H1 (cell line): Measurements from ENCODE around the gene GDI2. TPM values are rescaled to one million over a fixed set of nuclear protein-coding genes. Genes with fewer than 3 reads are reported as not detected.

Experiments used
- EZH2 ChIP-seq: fragments of 200-600 bp; sonication (generic); IDR thresholded peaks from 2 replicates; pipeline ENCODE4 v1.7.1; 2012; ENCODE audit warnings: low read depth, mild to moderate bottlenecking, moderate library complexity, low read length, inconsistent platforms; ENCODE audit not compliant: severe bottlenecking
- SP2 ChIP-seq: IDR thresholded peaks from 2 replicates; pipeline ENCODE4 v1.6.1; 2012; ENCODE audit warnings: mild to moderate bottlenecking, low read length, inconsistent platforms
- polyA plus RNA-seq, 7 experiments: library from polyadenylated mRNA; depleted of rRNA in 3 of 7; stranded (reverse) in 5 of 7; unstranded in 2 of 7; fragments of >200 nt in 5 of 7; fragments of 200-250 nt in 2 of 7; gene quantifications; 1 replicate in 5 of 7; 2 replicates in 1 of 7; 4 replicates in 1 of 7; pipeline versions ENCODE4 v1.2.1 to v1.2.3, GENCODE V29; 2011 to 2013; ENCODE audit warnings: missing spikeins in 2 of 7, mixed read lengths in 2 of 7
- total RNA-seq: library from RNA; stranded (reverse); fragmentation: NEBNext Ultra II Directional; extraction: Animal tissue kit (Norgen Biotek cat#: 25700); gene quantifications from 2 replicates; pipeline ENCODE4 v1.2.1, GENCODE V29; 2021
- TF ChIP-seq, protein P1 (sequence below): fragments of 300-600 bp; sonication (generic); IDR thresholded peaks from 2 replicates; pipeline ENCODE4 v1.7.1; 2012; ENCODE audit warnings: low read length, moderate library complexity, mild to moderate bottlenecking, inconsistent platforms; ENCODE audit not compliant: insufficient replicate concordance
- TF ChIP-seq, protein P2 (sequence below): IDR thresholded peaks from 2 replicates; pipeline ENCODE4 v1.6.1; 2012; ENCODE audit warnings: inconsistent platforms

GDI2 gene
- total and polyA plus RNA-seq, 2 of the 8 experiments (the other 6 are each of a cell fraction or from before 2014, with no cell fraction given), result 168 to 385 TPM

DNA sequence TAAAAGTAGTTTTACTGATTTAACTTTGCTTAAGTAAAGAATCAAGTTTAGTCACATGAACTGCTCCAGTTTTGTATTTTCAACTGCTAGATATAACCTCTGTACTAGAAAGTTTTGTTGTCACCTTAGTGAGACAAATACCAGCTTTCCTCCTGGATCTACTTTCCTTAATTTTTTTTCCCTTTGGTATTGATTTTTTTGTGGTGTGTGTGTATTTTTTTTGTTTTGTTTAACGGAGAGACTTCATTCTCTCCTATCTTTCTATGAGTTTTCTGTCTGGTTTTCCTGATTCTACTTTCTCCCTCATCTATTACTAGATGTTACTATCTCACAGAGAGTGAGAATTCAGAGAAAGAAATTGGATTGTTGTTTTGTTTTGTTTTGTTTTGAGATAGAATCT is 76.6 kb downstream of the GDI2 start (continued):
- TF ChIP-seq, protein P1, sequence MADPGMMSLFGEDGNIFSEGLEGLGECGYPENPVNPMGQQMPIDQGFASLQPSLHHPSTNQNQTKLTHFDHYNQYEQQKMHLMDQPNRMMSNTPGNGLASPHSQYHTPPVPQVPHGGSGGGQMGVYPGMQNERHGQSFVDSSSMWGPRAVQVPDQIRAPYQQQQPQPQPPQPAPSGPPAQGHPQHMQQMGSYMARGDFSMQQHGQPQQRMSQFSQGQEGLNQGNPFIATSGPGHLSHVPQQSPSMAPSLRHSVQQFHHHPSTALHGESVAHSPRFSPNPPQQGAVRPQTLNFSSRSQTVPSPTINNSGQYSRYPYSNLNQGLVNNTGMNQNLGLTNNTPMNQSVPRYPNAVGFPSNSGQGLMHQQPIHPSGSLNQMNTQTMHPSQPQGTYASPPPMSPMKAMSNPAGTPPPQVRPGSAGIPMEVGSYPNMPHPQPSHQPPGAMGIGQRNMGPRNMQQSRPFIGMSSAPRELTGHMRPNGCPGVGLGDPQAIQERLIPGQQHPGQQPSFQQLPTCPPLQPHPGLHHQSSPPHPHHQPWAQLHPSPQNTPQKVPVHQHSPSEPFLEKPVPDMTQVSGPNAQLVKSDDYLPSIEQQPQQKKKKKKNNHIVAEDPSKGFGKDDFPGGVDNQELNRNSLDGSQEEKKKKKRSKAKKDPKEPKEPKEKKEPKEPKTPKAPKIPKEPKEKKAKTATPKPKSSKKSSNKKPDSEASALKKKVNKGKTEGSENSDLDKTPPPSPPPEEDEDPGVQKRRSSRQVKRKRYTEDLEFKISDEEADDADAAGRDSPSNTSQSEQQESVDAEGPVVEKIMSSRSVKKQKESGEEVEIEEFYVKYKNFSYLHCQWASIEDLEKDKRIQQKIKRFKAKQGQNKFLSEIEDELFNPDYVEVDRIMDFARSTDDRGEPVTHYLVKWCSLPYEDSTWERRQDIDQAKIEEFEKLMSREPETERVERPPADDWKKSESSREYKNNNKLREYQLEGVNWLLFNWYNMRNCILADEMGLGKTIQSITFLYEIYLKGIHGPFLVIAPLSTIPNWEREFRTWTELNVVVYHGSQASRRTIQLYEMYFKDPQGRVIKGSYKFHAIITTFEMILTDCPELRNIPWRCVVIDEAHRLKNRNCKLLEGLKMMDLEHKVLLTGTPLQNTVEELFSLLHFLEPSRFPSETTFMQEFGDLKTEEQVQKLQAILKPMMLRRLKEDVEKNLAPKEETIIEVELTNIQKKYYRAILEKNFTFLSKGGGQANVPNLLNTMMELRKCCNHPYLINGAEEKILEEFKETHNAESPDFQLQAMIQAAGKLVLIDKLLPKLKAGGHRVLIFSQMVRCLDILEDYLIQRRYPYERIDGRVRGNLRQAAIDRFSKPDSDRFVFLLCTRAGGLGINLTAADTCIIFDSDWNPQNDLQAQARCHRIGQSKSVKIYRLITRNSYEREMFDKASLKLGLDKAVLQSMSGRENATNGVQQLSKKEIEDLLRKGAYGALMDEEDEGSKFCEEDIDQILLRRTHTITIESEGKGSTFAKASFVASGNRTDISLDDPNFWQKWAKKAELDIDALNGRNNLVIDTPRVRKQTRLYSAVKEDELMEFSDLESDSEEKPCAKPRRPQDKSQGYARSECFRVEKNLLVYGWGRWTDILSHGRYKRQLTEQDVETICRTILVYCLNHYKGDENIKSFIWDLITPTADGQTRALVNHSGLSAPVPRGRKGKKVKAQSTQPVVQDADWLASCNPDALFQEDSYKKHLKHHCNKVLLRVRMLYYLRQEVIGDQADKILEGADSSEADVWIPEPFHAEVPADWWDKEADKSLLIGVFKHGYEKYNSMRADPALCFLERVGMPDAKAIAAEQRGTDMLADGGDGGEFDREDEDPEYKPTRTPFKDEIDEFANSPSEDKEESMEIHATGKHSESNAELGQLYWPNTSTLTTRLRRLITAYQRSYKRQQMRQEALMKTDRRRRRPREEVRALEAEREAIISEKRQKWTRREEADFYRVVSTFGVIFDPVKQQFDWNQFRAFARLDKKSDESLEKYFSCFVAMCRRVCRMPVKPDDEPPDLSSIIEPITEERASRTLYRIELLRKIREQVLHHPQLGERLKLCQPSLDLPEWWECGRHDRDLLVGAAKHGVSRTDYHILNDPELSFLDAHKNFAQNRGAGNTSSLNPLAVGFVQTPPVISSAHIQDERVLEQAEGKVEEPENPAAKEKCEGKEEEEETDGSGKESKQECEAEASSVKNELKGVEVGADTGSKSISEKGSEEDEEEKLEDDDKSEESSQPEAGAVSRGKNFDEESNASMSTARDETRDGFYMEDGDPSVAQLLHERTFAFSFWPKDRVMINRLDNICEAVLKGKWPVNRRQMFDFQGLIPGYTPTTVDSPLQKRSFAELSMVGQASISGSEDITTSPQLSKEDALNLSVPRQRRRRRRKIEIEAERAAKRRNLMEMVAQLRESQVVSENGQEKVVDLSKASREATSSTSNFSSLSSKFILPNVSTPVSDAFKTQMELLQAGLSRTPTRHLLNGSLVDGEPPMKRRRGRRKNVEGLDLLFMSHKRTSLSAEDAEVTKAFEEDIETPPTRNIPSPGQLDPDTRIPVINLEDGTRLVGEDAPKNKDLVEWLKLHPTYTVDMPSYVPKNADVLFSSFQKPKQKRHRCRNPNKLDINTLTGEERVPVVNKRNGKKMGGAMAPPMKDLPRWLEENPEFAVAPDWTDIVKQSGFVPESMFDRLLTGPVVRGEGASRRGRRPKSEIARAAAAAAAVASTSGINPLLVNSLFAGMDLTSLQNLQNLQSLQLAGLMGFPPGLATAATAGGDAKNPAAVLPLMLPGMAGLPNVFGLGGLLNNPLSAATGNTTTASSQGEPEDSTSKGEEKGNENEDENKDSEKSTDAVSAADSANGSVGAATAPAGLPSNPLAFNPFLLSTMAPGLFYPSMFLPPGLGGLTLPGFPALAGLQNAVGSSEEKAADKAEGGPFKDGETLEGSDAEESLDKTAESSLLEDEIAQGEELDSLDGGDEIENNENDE, result no peak
- no peak for TF ChIP-seq SP2
- TF ChIP-seq, protein P2, sequence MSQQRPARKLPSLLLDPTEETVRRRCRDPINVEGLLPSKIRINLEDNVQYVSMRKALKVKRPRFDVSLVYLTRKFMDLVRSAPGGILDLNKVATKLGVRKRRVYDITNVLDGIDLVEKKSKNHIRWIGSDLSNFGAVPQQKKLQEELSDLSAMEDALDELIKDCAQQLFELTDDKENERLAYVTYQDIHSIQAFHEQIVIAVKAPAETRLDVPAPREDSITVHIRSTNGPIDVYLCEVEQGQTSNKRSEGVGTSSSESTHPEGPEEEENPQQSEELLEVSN, result no peak
- TF ChIP-seq EZH2, result no peak
